Measurements from ENCODE around the gene GNPTG.
A peak's percentile ranks its signal among the peaks of the same experiment; 100 is the strongest.

Gene GNPTG

DNA sequence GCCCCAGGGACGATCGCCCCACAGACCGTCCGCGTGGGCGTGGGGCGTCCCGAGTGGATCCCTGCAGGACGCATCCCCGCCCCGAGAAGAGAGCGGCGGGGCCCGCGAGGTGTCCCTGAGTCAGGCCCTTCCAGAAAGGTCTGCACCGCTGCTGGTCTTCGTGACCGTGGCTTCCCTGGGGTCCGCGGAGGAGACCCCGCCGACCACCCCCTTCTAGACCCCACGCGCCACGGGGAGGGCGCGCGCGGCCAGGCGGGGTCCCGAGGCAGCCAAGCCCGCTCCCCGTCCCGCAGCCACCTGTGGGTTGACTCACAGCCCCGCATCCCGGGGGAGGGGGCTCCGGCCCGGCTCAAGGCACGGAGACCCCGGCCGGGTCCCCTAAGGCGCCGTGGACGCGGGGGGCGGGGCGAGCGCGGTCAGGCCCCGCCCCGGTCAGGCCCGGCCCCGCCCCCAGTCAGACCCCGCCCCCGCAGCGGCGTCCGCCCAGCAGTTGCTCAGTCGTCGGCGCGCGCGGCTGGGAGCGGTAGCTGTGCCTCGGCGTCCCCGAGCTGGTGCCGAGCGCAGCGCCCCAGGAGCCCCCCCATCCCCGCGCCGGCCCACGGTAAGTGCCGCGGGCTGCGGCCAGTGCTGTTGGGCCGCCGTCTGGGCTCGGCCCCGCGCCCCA is 18.4 kb upstream of the GNPTG start, which contains the start of gene BAIAP3:
TSS of gene BAIAP3 (plus strand) at position 497 of the 664 bp plus-strand sequence. CDS start 4,905 bp downstream, outside the sequence.
- Histone ChIP-seq H3K36me3 (no peaks in the 10 kb centered on the region), H3K9ac (no peak within 1 kb of the TSS), H3K27ac (no peak within 1 kb of the TSS), H4K20me1 (peaks cover 66% of the 10 kb centered on the region), H3K4me3 (peak within 1 kb of the TSS; percentile 44), H3K4me2 (peak within 1 kb of the TSS; percentile 85), H3K4me1 (peaks cover 63% of the 10 kb centered on the region), H3K27me3 (peaks cover 81% of the 10 kb centered on the region), H3K9me3 (peaks cover 8% of the 10 kb centered on the region)
- no peak for TF ChIP-seq Cebpa-rat (IDR thresholded peaks at IDR 0.05)

DNA sequence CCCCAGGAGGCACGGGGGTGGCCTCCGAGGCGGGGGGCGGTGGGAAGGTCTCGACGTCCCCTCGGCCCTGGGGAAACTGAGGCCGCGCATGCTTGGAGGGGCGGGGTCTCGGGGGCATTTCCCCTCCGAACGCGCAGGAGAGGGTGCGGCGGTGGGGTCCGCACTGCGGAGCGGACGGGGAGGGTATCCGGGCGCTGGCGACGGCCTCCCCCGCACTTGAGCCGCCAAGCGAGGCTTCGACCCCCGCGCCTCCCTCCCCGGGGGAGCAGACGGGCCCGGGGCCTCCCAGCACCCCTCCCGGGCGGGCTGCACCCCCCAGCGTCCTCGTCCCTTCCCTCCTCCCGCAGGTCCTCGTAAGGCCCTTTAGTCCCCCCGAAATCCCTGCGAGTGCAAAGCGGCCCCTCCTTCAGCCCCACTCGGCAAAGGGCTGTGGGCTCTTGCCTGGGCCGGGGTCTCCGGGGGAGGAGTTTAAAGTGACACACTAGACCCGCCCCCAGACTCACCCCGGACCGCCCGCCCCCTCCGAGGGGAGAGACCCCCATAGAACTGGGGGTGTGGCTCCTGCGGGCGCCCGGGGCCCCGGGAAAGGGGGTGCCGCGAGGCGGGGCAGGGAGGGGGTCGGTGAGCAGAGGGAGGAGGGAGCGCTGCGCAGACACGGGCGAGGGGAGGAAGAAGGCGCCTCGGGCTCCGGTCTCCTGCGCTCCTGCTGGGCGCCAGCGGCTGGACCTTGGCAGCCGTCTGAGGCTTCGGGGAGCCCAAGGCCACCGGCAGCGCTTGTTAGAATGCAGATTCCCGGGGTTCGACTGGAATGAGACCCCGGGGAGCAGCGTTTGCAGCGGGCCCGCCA is 17.7 kb upstream of the GNPTG start:
- peaks cover 71% of the 10 kb centered on the region for H3K4me1 ChIP-seq
- H4K20me1 ChIP-seq: peaks cover 66% of the 10 kb centered on the region
- H3K4me3 ChIP-seq: peak overlapping the region; percentile 39
- peak overlapping the region; percentile 71 for H3K4me2 ChIP-seq
- no peaks in the 10 kb centered on the region for H3K36me3 ChIP-seq
- no peak overlapping the region for H3K27ac ChIP-seq
- no peak for TF ChIP-seq Cebpa-rat (IDR thresholded peaks at IDR 0.05)
- peaks cover 88% of the 10 kb centered on the region for H3K27me3 ChIP-seq
- H3K9ac ChIP-seq: no peak overlapping the region
- peaks cover 8% of the 10 kb centered on the region for H3K9me3 ChIP-seq

DNA sequence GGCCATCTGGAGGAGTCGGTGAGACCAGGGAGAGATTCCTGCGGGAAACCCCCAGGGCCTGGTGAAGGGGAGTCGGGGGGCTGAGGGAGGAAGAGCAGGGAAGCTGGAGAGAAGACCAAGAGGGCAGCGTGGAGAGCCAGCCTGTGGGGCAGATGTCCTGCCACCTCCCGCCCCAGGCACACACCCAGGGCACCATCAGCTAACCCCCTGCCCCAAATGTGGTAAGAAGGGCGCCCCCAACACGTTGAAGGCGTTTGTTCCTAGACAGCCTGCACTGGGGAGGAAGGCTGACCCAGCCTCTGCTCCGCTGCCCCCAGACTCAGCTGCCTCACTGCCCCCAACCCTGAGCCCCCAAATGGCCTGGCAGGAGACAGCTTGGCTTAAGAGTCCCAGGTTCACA is 17.0 kb upstream of the GNPTG start:
- H3K36me3 ChIP-seq: no peaks in the 10 kb centered on the region
- H3K27me3 ChIP-seq: peaks cover 88% of the 10 kb centered on the region
- no peak overlapping the region for H3K9ac ChIP-seq
- no peak for TF ChIP-seq Cebpa-rat (IDR thresholded peaks at IDR 0.05)
- H3K4me2 ChIP-seq: peak overlapping the region; percentile 71
- no peak overlapping the region for H3K4me3 ChIP-seq
- H3K27ac ChIP-seq: no peak overlapping the region
- H3K4me1 ChIP-seq: peaks cover 73% of the 10 kb centered on the region
- peaks cover 66% of the 10 kb centered on the region for H4K20me1 ChIP-seq
- H3K9me3 ChIP-seq: peaks cover 8% of the 10 kb centered on the region

GRCh38 chr16:1335211-1335971 is 16.3 kb upstream of the GNPTG start:
- peaks cover 66% of the 10 kb centered on the region for H4K20me1 ChIP-seq
- H3K36me3 ChIP-seq: no peaks in the 10 kb centered on the region
- H3K4me3 ChIP-seq: peak overlapping the region; percentile 1; the same call in 1 of the 2 replicates
- TF ChIP-seq Cebpa-rat (IDR thresholded peaks at IDR 0.05): no peak
- H3K4me2 ChIP-seq: peak overlapping the region; percentile 71
- peaks cover 73% of the 10 kb centered on the region for H3K4me1 ChIP-seq
- H3K9ac ChIP-seq: no peak overlapping the region
- peaks cover 83% of the 10 kb centered on the region for H3K27me3 ChIP-seq
- no peak overlapping the region for H3K27ac ChIP-seq
- peaks cover 2% of the 10 kb centered on the region for H3K9me3 ChIP-seq

- Histone ChIP-seq H3K4me2 (peak overlapping the region; percentile 71), H3K9ac (no peak overlapping the region), H3K27me3 (peaks cover 78% of the 10 kb centered on the region), H3K36me3 (no peaks in the 10 kb centered on the region), H3K4me3 (no peak overlapping the region), H3K4me1 (peaks cover 79% of the 10 kb centered on the region), H3K27ac (no peak overlapping the region), H4K20me1 (peaks cover 66% of the 10 kb centered on the region), H3K9me3 (no peaks in the 10 kb centered on the region)
- TF ChIP-seq Cebpa-rat (IDR thresholded peaks at IDR 0.05): no peak
Measured at GRCh38 chr16:1335996-1336395, 15.7 kb upstream of the GNPTG start.

- Histone ChIP-seq H3K27ac (no peak overlapping the region), H4K20me1 (peaks cover 61% of the 10 kb centered on the region), H3K4me1 (peaks cover 80% of the 10 kb centered on the region), H3K4me3 (no peak overlapping the region), H3K4me2 (peak overlapping the region; percentile 71), H3K27me3 (peaks cover 71% of the 10 kb centered on the region), H3K36me3 (no peaks in the 10 kb centered on the region), H3K9me3 (no peaks in the 10 kb centered on the region), H3K9ac (no peak overlapping the region)
- no peak for TF ChIP-seq Cebpa-rat (IDR thresholded peaks at IDR 0.05)
Measured at GRCh38 chr16:1336619-1337018, 15.1 kb upstream of the GNPTG start.

DNA sequence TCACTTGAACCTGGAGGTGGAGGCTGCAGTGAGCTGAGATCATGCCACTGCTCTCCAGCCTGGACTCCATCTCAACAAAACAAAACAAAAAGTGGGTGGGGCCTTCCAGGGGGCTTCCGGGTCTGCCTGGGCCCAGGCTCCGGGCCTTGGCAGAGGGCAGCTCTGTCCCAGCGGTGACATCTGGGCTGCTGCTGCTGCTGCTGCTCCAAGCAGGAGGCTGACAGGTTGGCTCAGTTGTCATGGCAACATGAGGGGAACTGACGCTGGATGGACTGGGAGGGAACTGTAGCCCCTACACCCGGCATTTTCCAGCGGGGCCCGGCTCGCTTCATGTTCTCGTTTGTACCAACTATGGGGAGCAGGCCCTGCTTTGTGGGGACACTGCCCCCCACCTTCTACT is 14.2 kb upstream of the GNPTG start:
- H3K4me2 ChIP-seq: peak overlapping the region; percentile 28
- H3K27me3 ChIP-seq: peaks cover 63% of the 10 kb centered on the region
- H3K36me3 ChIP-seq: no peaks in the 10 kb centered on the region
- H3K27ac ChIP-seq: no peak overlapping the region
- H3K4me3 ChIP-seq: no peak overlapping the region
- no peak for TF ChIP-seq Cebpa-rat (IDR thresholded peaks at IDR 0.05)
- H3K9ac ChIP-seq: no peak overlapping the region
- H3K4me1 ChIP-seq: peaks cover 80% of the 10 kb centered on the region
- no peaks in the 10 kb centered on the region for H3K9me3 ChIP-seq
- peaks cover 52% of the 10 kb centered on the region for H4K20me1 ChIP-seq

DNA sequence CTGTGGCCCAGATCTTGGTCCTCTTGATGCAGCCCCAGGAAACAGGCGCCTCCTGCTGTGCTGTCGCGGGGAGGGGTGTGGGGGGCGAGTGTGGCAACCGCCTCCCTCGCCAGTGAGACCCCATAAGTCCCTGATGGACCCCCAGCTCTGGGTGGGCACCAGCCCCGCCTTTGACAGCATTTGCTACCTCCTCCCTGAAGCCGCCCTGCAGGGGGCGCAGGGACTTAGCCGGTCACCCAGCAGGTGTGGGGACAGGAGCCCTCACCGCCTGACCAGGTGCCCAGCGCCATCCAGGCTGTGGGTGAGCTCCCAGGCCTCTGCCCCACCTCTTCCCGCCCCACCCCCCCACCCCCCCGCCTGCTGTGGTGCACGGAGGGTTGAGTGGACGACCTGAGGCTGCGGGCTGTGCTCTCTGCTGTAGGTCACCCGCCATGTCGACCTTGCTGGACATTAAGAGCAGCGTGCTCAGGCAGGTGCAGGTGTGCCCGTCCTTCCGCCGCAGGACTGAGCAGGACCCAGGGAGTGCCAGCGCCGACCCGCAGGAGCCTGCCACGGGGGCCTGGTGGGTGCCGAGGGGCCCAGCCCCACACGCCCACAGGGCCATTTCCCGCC is 13.5 kb upstream of the GNPTG start:
- TF ChIP-seq Cebpa-rat (IDR thresholded peaks at IDR 0.05): no peak
- H3K36me3 ChIP-seq: no peaks in the 10 kb centered on the region
- H3K9ac ChIP-seq: no peak overlapping the region
- no peak overlapping the region for H3K27ac ChIP-seq
- H3K9me3 ChIP-seq: no peaks in the 10 kb centered on the region
- peaks cover 55% of the 10 kb centered on the region for H3K27me3 ChIP-seq
- peak overlapping the region; percentile 43 for H3K4me2 ChIP-seq
- peaks cover 45% of the 10 kb centered on the region for H4K20me1 ChIP-seq
- peaks cover 75% of the 10 kb centered on the region for H3K4me1 ChIP-seq
- H3K4me3 ChIP-seq: no peak overlapping the region

Data from BLaER1 (cell line).